Neural progenitor cell (in vitro differentiated cells): ENCODE measurements around the gene ADH7. TPM values are rescaled to one million over a fixed set of nuclear protein-coding genes. Genes with fewer than 3 reads are reported as not detected.

Experiments used
- DNase-seq: peaks from one replicate; pipeline ENCODE4 v3.0.0-alpha.2; 2016; ENCODE audit warnings: low spot score
- H2AFZ ChIP-seq: fragments of 200-600 bp; sonication (generic); replicated peaks from 2 replicates; pipeline ENCODE4 v1.6.1; 2016; ENCODE audit warnings: antibody characterized with exemption
- H3F3A ChIP-seq: fragments of 200-600 bp; sonication (generic); 2 replicates; pipeline ENCODE4 v1.6.1; 2016; ENCODE audit warnings: antibody characterized with exemption, low read depth
- H3K27ac ChIP-seq: fragments of 200-600 bp; sonication (generic); 2 replicates; pipeline ENCODE4 v1.5.1; 2016; ENCODE audit warnings: mild to moderate bottlenecking
- H3K27me3 ChIP-seq: fragments of 200-600 bp; sonication (generic); 2 replicates; pipeline ENCODE4 v1.6.1; 2016; ENCODE audit warnings: mild to moderate bottlenecking, moderate library complexity
- H3K36me3 ChIP-seq: fragments of 200-600 bp; sonication (generic); 2 replicates; pipeline ENCODE4 v1.5.1; 2016
- H3K4me1 ChIP-seq: fragments of 200-600 bp; sonication (generic); 2 replicates; pipeline ENCODE4 v1.6.1; 2016; ENCODE audit warnings: mixed run types
- H3K4me2 ChIP-seq: fragments of 200-600 bp; sonication (generic); 2 replicates; pipeline ENCODE4 v1.6.1; 2016
- H3K4me3 ChIP-seq: fragments of 200-600 bp; sonication (generic); 2 replicates; pipeline ENCODE4 v1.5.1; 2016
- H3K79me2 ChIP-seq: fragments of 200-600 bp; sonication (generic); 2 replicates; pipeline ENCODE4 v1.6.1; 2016; ENCODE audit warnings: low read depth
- H3K9ac ChIP-seq: fragments of 200-600 bp; sonication (generic); 2 replicates; pipeline ENCODE4 v1.6.1; 2016
- H3K9me3 ChIP-seq: fragments of 200-600 bp; sonication (generic); 2 replicates; pipeline ENCODE4 v1.5.1; 2016; ENCODE audit warnings: low read depth
- H4K20me1 ChIP-seq: fragments of 200-600 bp; sonication (generic); 2 replicates; pipeline ENCODE4 v1.6.1; 2016; ENCODE audit warnings: low read depth
- H3K27ac Mint-ChIP-seq: 3 replicates; pipeline ENCODE4 v1.8.0; 2021; ENCODE audit warnings: mixed read lengths
- H3K27me3 Mint-ChIP-seq: 2 replicates; pipeline ENCODE4 v1.8.0; 2022; ENCODE audit warnings: low read depth, mild to moderate bottlenecking, inconsistent platforms, moderate library complexity, mixed read lengths; ENCODE audit not compliant: insufficient read depth
- H3K36me3 Mint-ChIP-seq: 3 replicates; pipeline ENCODE4 v1.8.0; 2021; ENCODE audit warnings: mixed read lengths
- H3K4me1 Mint-ChIP-seq: 3 replicates; pipeline ENCODE4 v1.8.0; 2021; ENCODE audit warnings: mixed read lengths
- H3K4me3 Mint-ChIP-seq: 3 replicates; pipeline ENCODE4 v1.8.0; 2021; ENCODE audit warnings: mild to moderate bottlenecking, moderate library complexity, mixed read lengths
- H3K9me3 Mint-ChIP-seq: 3 replicates; pipeline ENCODE4 v1.8.0; 2020; ENCODE audit warnings: mixed read lengths
- CTCF ChIP-seq: fragments of 200-600 bp; sonication (generic); IDR thresholded peaks from 2 replicates; pipeline ENCODE4 v1.5.1; 2017; ENCODE audit warnings: antibody characterized with exemption, mild to moderate bottlenecking
- EZH2 ChIP-seq: fragments of 200-600 bp; sonication (generic); IDR thresholded peaks from 2 replicates; pipeline ENCODE4 v1.6.1; 2017; ENCODE audit warnings: antibody characterized with exemption, mild to moderate bottlenecking, moderate library complexity
- EZH2phosphoT487 ChIP-seq: fragments of 200-600 bp; sonication (generic); IDR thresholded peaks from 2 replicates; pipeline ENCODE4 v1.6.1; 2017; ENCODE audit warnings: antibody characterized with exemption
- total RNA-seq: library from RNA; depleted of rRNA; stranded (reverse); fragments of >200 nt; gene quantifications from 2 replicates; pipeline ENCODE4 v1.2.3, GENCODE V29; 2015; ENCODE audit warnings: low replicate concordance

The ADH7 gene
- total RNA-seq, 1 donor from 2014 or later = not detected

- H3K27ac ChIP-seq = no peak overlapping the region
- no peaks in the 10 kb centered on the region for H4K20me1 ChIP-seq
- no peak for DNase-seq
- Mint-ChIP-seq H3K9me3 (no peaks in the 10 kb centered on the region), H3K36me3 (no peaks in the 10 kb centered on the region), H3K27ac (no peak overlapping the region), H3K27me3 (peaks cover 3% of the 10 kb centered on the region), H3K4me1 (no peaks in the 10 kb centered on the region), H3K4me3 (no peak overlapping the region)
- H3K4me3 ChIP-seq = no peak overlapping the region
- no peaks in the 10 kb centered on the region for H3K4me1 ChIP-seq
- no peaks in the 10 kb centered on the region for H3F3A ChIP-seq
- peaks cover 6% of the 10 kb centered on the region for H3K9me3 ChIP-seq
- no peaks in the 10 kb centered on the region for H3K79me2 ChIP-seq
- H3K9ac ChIP-seq = no peak overlapping the region
- no peaks in the 10 kb centered on the region for H3K36me3 ChIP-seq
- no peak overlapping the region for H2AFZ ChIP-seq
- no peaks in the 10 kb centered on the region for H3K27me3 ChIP-seq
- no peak for TF ChIP-seq EZH2phosphoT487
- no peak for TF ChIP-seq CTCF
- no peak for TF ChIP-seq EZH2
- H3K4me2 ChIP-seq = no peak overlapping the region
These were observed 34.3 kb downstream of the ADH7 start for GRCh38 chr4:99400831-99401230.

GRCh38 chr4:99399017-99399416, 36.1 kb downstream of the ADH7 start:
- Mint-ChIP-seq H3K4me1 (no peaks in the 10 kb centered on the region), H3K27me3 (peaks cover 3% of the 10 kb centered on the region)

GRCh38 chr4:99395595-99396364, 39.4 kb downstream of the ADH7 start:
- H3K27me3 ChIP-seq = no peaks in the 10 kb centered on the region
- H3K79me2 ChIP-seq = no peaks in the 10 kb centered on the region
- Mint-ChIP-seq H3K4me1 (no peaks in the 10 kb centered on the region), H3K9me3 (peaks cover 7% of the 10 kb centered on the region), H3K27ac (no peak overlapping the region), H3K27me3 (peaks cover 3% of the 10 kb centered on the region), H3K36me3 (no peaks in the 10 kb centered on the region), H3K4me3 (no peak overlapping the region)
- no peak overlapping the region for H3K4me2 ChIP-seq
- no peaks in the 10 kb centered on the region for H3K4me1 ChIP-seq
- no peaks in the 10 kb centered on the region for H3K36me3 ChIP-seq
- no peaks in the 10 kb centered on the region for H3F3A ChIP-seq
- H2AFZ ChIP-seq = peak overlapping the region; percentile 53
- no peaks in the 10 kb centered on the region for H4K20me1 ChIP-seq
- no peak overlapping the region for H3K27ac ChIP-seq
- no peak for DNase-seq
- no peak overlapping the region for H3K9ac ChIP-seq
- no peak for TF ChIP-seq EZH2phosphoT487
- peaks cover 6% of the 10 kb centered on the region for H3K9me3 ChIP-seq
- no peak overlapping the region for H3K4me3 ChIP-seq

More at GRCh38 chr4:99399017-99399416, 36.1 kb downstream of the ADH7 start:
- no peaks in the 10 kb centered on the region for H3K27me3 ChIP-seq
- H3F3A ChIP-seq = no peaks in the 10 kb centered on the region
- H3K36me3 ChIP-seq = no peaks in the 10 kb centered on the region
- H3K4me1 ChIP-seq = no peaks in the 10 kb centered on the region
- H3K9me3 Mint-ChIP-seq = no peaks in the 10 kb centered on the region
- no peaks in the 10 kb centered on the region for H3K36me3 Mint-ChIP-seq
- TF ChIP-seq EZH2phosphoT487 (no peak), CTCF (no peak), EZH2 (no peak)
- no peak overlapping the region for H3K27ac Mint-ChIP-seq
- no peak for DNase-seq
- peaks cover 6% of the 10 kb centered on the region for H3K9me3 ChIP-seq
- H4K20me1 ChIP-seq = no peaks in the 10 kb centered on the region
- no peak overlapping the region for H3K9ac ChIP-seq
- H3K4me2 ChIP-seq = no peak overlapping the region
- H3K4me3 ChIP-seq = no peak overlapping the region
- H3K4me3 Mint-ChIP-seq = no peak overlapping the region
- H3K79me2 ChIP-seq = no peaks in the 10 kb centered on the region
- H2AFZ ChIP-seq = no peak overlapping the region
- no peak overlapping the region for H3K27ac ChIP-seq

GRCh38 chr4:99394896-99395295, 40.2 kb downstream of the ADH7 start:
- Histone ChIP-seq H3K9me3 (peaks cover 6% of the 10 kb centered on the region), H3K27me3 (no peaks in the 10 kb centered on the region), H3K27ac (no peak overlapping the region), H3K9ac (no peak overlapping the region), H3K4me2 (no peak overlapping the region), H3K4me3 (no peak overlapping the region), H2AFZ (no peak overlapping the region), H3F3A (no peaks in the 10 kb centered on the region), H3K79me2 (no peaks in the 10 kb centered on the region), H4K20me1 (no peaks in the 10 kb centered on the region), H3K4me1 (no peaks in the 10 kb centered on the region), H3K36me3 (no peaks in the 10 kb centered on the region)
- H3K36me3 Mint-ChIP-seq = no peaks in the 10 kb centered on the region
- no peaks in the 10 kb centered on the region for H3K4me1 Mint-ChIP-seq
- peaks cover 13% of the 10 kb centered on the region for H3K9me3 Mint-ChIP-seq
- peaks cover 3% of the 10 kb centered on the region for H3K27me3 Mint-ChIP-seq
- H3K4me3 Mint-ChIP-seq = no peak overlapping the region
- DNase-seq = no peak
- TF ChIP-seq CTCF = no peak
- TF ChIP-seq EZH2 = no peak
- no peak for TF ChIP-seq EZH2phosphoT487
- H3K27ac Mint-ChIP-seq = no peak overlapping the region
